ENCODE results near the gene LGALS14. TPM values are rescaled to one million over a fixed set of nuclear protein-coding genes. Genes with fewer than 3 reads are reported as not detected.

The LGALS14 gene
- total RNA-seq, 1 donor from 2014 or later, result not detected

- no peaks in the 10 kb centered on the region for H3K9me3 Mint-ChIP-seq (ENCODE audit: unreplicated experiment)
- H3K4me1 Mint-ChIP-seq (ENCODE audit: low read depth, unreplicated experiment), result peaks cover 4% of the 10 kb centered on the region
- peaks cover 1% of the 10 kb centered on the region for H3K27me3 Mint-ChIP-seq (ENCODE audit: unreplicated experiment)
- H3K27ac Mint-ChIP-seq (ENCODE audit: unreplicated experiment), result no peak overlapping the region
- no peaks in the 10 kb centered on the region for H3K36me3 Mint-ChIP-seq (ENCODE audit: unreplicated experiment)
- TF ChIP-seq, protein P1, sequence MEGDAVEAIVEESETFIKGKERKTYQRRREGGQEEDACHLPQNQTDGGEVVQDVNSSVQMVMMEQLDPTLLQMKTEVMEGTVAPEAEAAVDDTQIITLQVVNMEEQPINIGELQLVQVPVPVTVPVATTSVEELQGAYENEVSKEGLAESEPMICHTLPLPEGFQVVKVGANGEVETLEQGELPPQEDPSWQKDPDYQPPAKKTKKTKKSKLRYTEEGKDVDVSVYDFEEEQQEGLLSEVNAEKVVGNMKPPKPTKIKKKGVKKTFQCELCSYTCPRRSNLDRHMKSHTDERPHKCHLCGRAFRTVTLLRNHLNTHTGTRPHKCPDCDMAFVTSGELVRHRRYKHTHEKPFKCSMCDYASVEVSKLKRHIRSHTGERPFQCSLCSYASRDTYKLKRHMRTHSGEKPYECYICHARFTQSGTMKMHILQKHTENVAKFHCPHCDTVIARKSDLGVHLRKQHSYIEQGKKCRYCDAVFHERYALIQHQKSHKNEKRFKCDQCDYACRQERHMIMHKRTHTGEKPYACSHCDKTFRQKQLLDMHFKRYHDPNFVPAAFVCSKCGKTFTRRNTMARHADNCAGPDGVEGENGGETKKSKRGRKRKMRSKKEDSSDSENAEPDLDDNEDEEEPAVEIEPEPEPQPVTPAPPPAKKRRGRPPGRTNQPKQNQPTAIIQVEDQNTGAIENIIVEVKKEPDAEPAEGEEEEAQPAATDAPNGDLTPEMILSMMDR (IDR thresholded peaks at IDR 0.05; ENCODE audit: partially characterized antibody, unreplicated experiment), result no peak
- H3K4me3 Mint-ChIP-seq (ENCODE audit: unreplicated experiment), result no peak overlapping the region
- no peak for DNase-seq
Observed at GRCh38 chr19:39696387-39696786, 7.9 kb upstream of the LGALS14 start.

GRCh38 chr19:39698535-39698934, 5.7 kb upstream of the LGALS14 start:
- H3K27me3 Mint-ChIP-seq (ENCODE audit: unreplicated experiment), result peaks cover 1% of the 10 kb centered on the region
- TF ChIP-seq, protein P1 (IDR thresholded peaks at IDR 0.05; ENCODE audit: partially characterized antibody, unreplicated experiment), result no peak
- H3K9me3 Mint-ChIP-seq (ENCODE audit: unreplicated experiment), result no peaks in the 10 kb centered on the region
- DNase-seq, result no peak
- no peaks in the 10 kb centered on the region for H3K36me3 Mint-ChIP-seq (ENCODE audit: unreplicated experiment)
- H3K4me1 Mint-ChIP-seq (ENCODE audit: low read depth, unreplicated experiment), result no peaks in the 10 kb centered on the region
- H3K4me3 Mint-ChIP-seq (ENCODE audit: unreplicated experiment), result no peak overlapping the region
- no peak overlapping the region for H3K27ac Mint-ChIP-seq (ENCODE audit: unreplicated experiment)

GRCh38 chr19:39701291-39701690, 3.0 kb upstream of the LGALS14 start:
- Mint-ChIP-seq H3K27me3 (ENCODE audit: unreplicated experiment) (peaks cover 1% of the 10 kb centered on the region), H3K4me1 (ENCODE audit: low read depth, unreplicated experiment) (no peaks in the 10 kb centered on the region), H3K36me3 (ENCODE audit: unreplicated experiment) (no peaks in the 10 kb centered on the region), H3K27ac (ENCODE audit: unreplicated experiment) (no peak overlapping the region), H3K9me3 (ENCODE audit: unreplicated experiment) (no peaks in the 10 kb centered on the region), H3K4me3 (ENCODE audit: unreplicated experiment) (no peak overlapping the region)
- DNase-seq, result no peak
- TF ChIP-seq, protein P1 (IDR thresholded peaks at IDR 0.05; ENCODE audit: partially characterized antibody, unreplicated experiment), result no peak

GRCh38 chr19:39705578-39706188, 1.4 kb downstream of the LGALS14 start:
- no peaks in the 10 kb centered on the region for H3K36me3 Mint-ChIP-seq (ENCODE audit: unreplicated experiment)
- TF ChIP-seq, protein P1 (IDR thresholded peaks at IDR 0.05; ENCODE audit: partially characterized antibody, unreplicated experiment), result no peak
- H3K27ac Mint-ChIP-seq (ENCODE audit: unreplicated experiment), result no peak overlapping the region
- no peak for DNase-seq
- H3K9me3 Mint-ChIP-seq (ENCODE audit: unreplicated experiment), result no peaks in the 10 kb centered on the region
- no peaks in the 10 kb centered on the region for H3K4me1 Mint-ChIP-seq (ENCODE audit: low read depth, unreplicated experiment)
- H3K27me3 Mint-ChIP-seq (ENCODE audit: unreplicated experiment), result peaks cover 1% of the 10 kb centered on the region
- H3K4me3 Mint-ChIP-seq (ENCODE audit: unreplicated experiment), result no peak overlapping the region

GRCh38 chr19:39708594-39708993, 4.3 kb downstream of the LGALS14 start:
- Mint-ChIP-seq H3K4me3 (ENCODE audit: unreplicated experiment) (no peak overlapping the region), H3K4me1 (ENCODE audit: low read depth, unreplicated experiment) (no peaks in the 10 kb centered on the region), H3K27ac (ENCODE audit: unreplicated experiment) (no peak overlapping the region), H3K9me3 (ENCODE audit: unreplicated experiment) (no peaks in the 10 kb centered on the region), H3K27me3 (ENCODE audit: unreplicated experiment) (peaks cover 3% of the 10 kb centered on the region), H3K36me3 (ENCODE audit: unreplicated experiment) (no peaks in the 10 kb centered on the region)
- TF ChIP-seq, protein P1 (IDR thresholded peaks at IDR 0.05; ENCODE audit: partially characterized antibody, unreplicated experiment), result no peak
- no peak for DNase-seq

Measured in glutamatergic neuron (in vitro differentiated cells).